Natural killer cell (primary cell): ENCODE results near the gene LEMD1. TPM values are rescaled to one million over a fixed set of nuclear protein-coding genes. Genes with fewer than 3 reads are reported as not detected.

Source experiments
- ATAC-seq, 3 donors: fragments of 150-1000 bp in 2 of 3; fragments of 200-7000 bp in 1 of 3; cut with Tn5 transposase; 1 replicate in 1 of 3; 2 replicates in 2 of 3; pipeline ENCODE4 v1.10.0; 2021; ENCODE audit warnings: mild to moderate bottlenecking in 2 of 3, moderate library complexity in 2 of 3
- DNase-seq, 2 donors: peaks; one replicate each; pipeline versions ENCODE4 v3.0.0 to v3.0.0-alpha.2; 2013 to 2021; ENCODE audit warnings: mixed read lengths in 1 of 2
- H3K27ac ChIP-seq: one replicate; pipeline ENCODE4 v1.5.1; 2013; ENCODE audit warnings: mild to moderate bottlenecking, low read length
- H3K27me3 ChIP-seq: one replicate; pipeline ENCODE4 v1.6.1; 2013; ENCODE audit warnings: low read length; ENCODE audit not compliant: control insufficient read depth, insufficient read depth
- H3K36me3 ChIP-seq: one replicate; pipeline ENCODE4 v1.6.1; 2013; ENCODE audit warnings: low read length; ENCODE audit not compliant: control insufficient read depth, insufficient read depth
- H3K4me1 ChIP-seq: one replicate; pipeline ENCODE4 v1.6.1; 2013; ENCODE audit warnings: low read length; ENCODE audit not compliant: control insufficient read depth, insufficient read depth
- H3K4me3 ChIP-seq: one replicate; pipeline ENCODE4 v1.5.1; 2013; ENCODE audit warnings: low read length
- H3K9me3 ChIP-seq: one replicate; pipeline ENCODE4 v1.6.1; 2013; ENCODE audit warnings: low read length; ENCODE audit not compliant: control insufficient read depth, insufficient read depth
- H3K27ac Mint-ChIP-seq, 2 donors: one replicate each; pipeline ENCODE4 v1.8.0; 2022; ENCODE audit warnings: mild to moderate bottlenecking in 2 of 2, mixed read lengths in 2 of 2, moderate library complexity in 1 of 2
- H3K27me3 Mint-ChIP-seq, 2 donors: one replicate each; pipeline ENCODE4 v1.8.0; 2022; ENCODE audit warnings: low read depth in 2 of 2, mixed read lengths in 2 of 2
- H3K36me3 Mint-ChIP-seq: one replicate; pipeline ENCODE4 v1.8.0; 2022; ENCODE audit warnings: mixed read lengths
- H3K4me1 Mint-ChIP-seq, 2 donors: one replicate each; pipeline ENCODE4 v1.8.0; 2022; ENCODE audit warnings: mixed read lengths in 2 of 2
- H3K4me3 Mint-ChIP-seq: one replicate; pipeline ENCODE4 v1.8.0; 2022; ENCODE audit warnings: mild to moderate bottlenecking, moderate library complexity, mixed read lengths
- H3K9me3 Mint-ChIP-seq, 2 donors: one replicate each; pipeline ENCODE4 v1.8.0; 2022; ENCODE audit warnings: mixed read lengths in 2 of 2
- CTCF ChIP-seq: fragments of 200-600 bp; IDR thresholded peaks from one replicate; pipeline ENCODE4 v1.8.0; 2022; ENCODE audit warnings: antibody characterized with exemption
- WGBS: methylation state at CpG from one replicate; pipeline ENCODE4 v1.1.7; 2013; ENCODE audit warnings: missing lambda C conversion rate; ENCODE audit not compliant: insufficient coverage; 5-methylcytosine and 5-hydroxymethylcytosine counted together
- intact Hi-C: fragments of 100-400 bp; cut with micrococcal nuclease; formaldehyde crosslinking; loops from one replicate; pipeline ENCODE4 v1.14.2; 2022
- total RNA-seq, 4 donors: library from RNA; stranded (reverse); fragments of 120-200 nt in 1 of 4; gene quantifications; one replicate each; pipeline versions ENCODE4 v1.2.3 to v1.2.4, GENCODE V29; 2013 to 2022

Gene LEMD1
- total RNA-seq, 3 donors from 2014 or later (not counting 1 experiment from before 2014, with no cell fraction given) = not detected

- Histone ChIP-seq H3K36me3 (no peaks in the 10 kb centered on the region), H3K9me3 (no peaks in the 10 kb centered on the region), H3K4me1 (peaks cover 14% of the 10 kb centered on the region), H3K27me3 (no peaks in the 10 kb centered on the region), H3K27ac (no peak overlapping the region), H3K4me3 (no peak overlapping the region)
- Mint-ChIP-seq H3K4me3 (no peak overlapping the region), H3K9me3 (no peaks in the 10 kb centered on the region), H3K27ac (no peak overlapping the region), H3K4me1 (peaks cover 2 to 4% of the 10 kb centered on the region in 2 donors), H3K27me3 (peaks cover 0 to 16% of the 10 kb centered on the region in 2 donors), H3K36me3 (no peaks in the 10 kb centered on the region)
- TF ChIP-seq CTCF = no peak
- intact Hi-C loops = no loop called here
- 92% methylated on average over 8 of the region's 9 CpGs for WGBS
- ATAC-seq (no peak), DNase-seq (no peak)
Measured at GRCh38 chr1:205446828-205447227, 25.0 kb upstream of the LEMD1 start.

GRCh38 chr1:205445646-205445935, 23.7 kb upstream of the LEMD1 start:
- Mint-ChIP-seq H3K4me3 (no peak overlapping the region), H3K27ac (no peak overlapping the region), H3K4me1 (peaks cover 15 to 16% of the 10 kb centered on the region in 2 donors), H3K9me3 (no peaks in the 10 kb centered on the region), H3K27me3 (peaks cover 0 to 8% of the 10 kb centered on the region in 2 donors), H3K36me3 (no peaks in the 10 kb centered on the region)
- TF ChIP-seq CTCF = no peak
- 96% methylated on average over 4 of the region's 5 CpGs for WGBS
- Histone ChIP-seq H3K4me1 (peaks cover 26% of the 10 kb centered on the region), H3K27me3 (no peaks in the 10 kb centered on the region), H3K9me3 (no peaks in the 10 kb centered on the region), H3K27ac (no peak overlapping the region), H3K4me3 (no peak overlapping the region), H3K36me3 (no peaks in the 10 kb centered on the region)
- ATAC-seq (no peak), DNase-seq (no peak)
- intact Hi-C loops = no loop called here

GRCh38 chr1:205444931-205445645, 23.2 kb upstream of the LEMD1 start:
- 32% methylated on average over 15 of the region's 18 CpGs for WGBS
- no peaks in the 10 kb centered on the region for H3K27me3 ChIP-seq
- no peak for ATAC-seq
- intact Hi-C loops = no loop called here
- Mint-ChIP-seq H3K27ac (no peak overlapping the region), H3K27me3 (peaks cover 0 to 7% of the 10 kb centered on the region in 2 donors), H3K36me3 (no peaks in the 10 kb centered on the region), H3K4me1 (peaks cover 18 to 20% of the 10 kb centered on the region in 2 donors), H3K4me3 (no peak overlapping the region), H3K9me3 (no peaks in the 10 kb centered on the region)
- no peak overlapping the region for H3K27ac ChIP-seq
- DNase-seq = no peak
- peaks cover 31% of the 10 kb centered on the region for H3K4me1 ChIP-seq
- no peak overlapping the region for H3K4me3 ChIP-seq
- no peaks in the 10 kb centered on the region for H3K9me3 ChIP-seq
- no peak for TF ChIP-seq CTCF
- H3K36me3 ChIP-seq = no peaks in the 10 kb centered on the region
